Stimulated activated CD8-positive, alpha-beta memory T cell treated with anti-CD3 and anti-CD28 coated beads, Interleukin-7, amount 100 ng/mL, for 48 hours (primary cell): ENCODE results near the gene PIK3R2.
"Not testable (repeated sequence)": the region's sequence is repeated elsewhere in the genome, so short reads cannot be mapped to it uniquely, and the experiment has no call there.

ENCODE experiments used
- DNase-seq, 2 donors: peaks; one replicate each; pipeline ENCODE4 v3.0.0-alpha.2; 2020; ENCODE audit warnings: low read depth in 1 of 2; ENCODE audit errors: extremely low read depth in 1 of 2

PIK3R2 gene

GRCh38 chr19:18152442-18152816 lies 534 bp upstream of the PIK3R2 start:
- peak; percentile 94 to 97 for DNase-seq

DNA sequence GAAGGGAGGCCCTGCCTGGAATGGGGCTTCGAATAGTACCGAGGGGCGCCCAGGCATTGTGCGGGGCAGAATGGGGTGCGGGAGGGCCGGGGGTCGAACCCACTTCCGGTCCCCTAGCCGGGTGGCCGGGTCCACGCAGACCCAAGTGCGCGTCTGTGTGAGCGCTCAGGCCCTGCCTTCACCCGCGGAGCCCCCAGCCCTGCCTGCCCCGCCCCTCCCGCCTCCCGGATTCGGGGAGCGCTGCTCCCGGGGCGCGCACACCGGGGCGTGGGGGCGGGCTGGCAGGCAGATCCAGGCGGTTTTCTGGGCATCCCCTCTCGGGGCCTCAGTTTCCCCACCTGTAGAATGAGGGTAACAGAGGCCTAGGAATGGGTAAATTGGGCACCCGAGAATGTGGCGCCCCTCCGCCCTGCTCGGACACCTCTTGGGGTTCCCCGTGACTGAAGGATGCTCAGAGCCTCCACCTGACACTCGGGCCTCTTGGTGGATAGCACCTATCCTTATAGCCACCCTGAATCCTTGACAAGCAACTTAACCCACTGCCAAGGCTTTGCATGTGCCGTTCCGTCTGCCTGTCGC lies 682 bp downstream of the PIK3R2 start:
- DNase-seq = no peak

DNA sequence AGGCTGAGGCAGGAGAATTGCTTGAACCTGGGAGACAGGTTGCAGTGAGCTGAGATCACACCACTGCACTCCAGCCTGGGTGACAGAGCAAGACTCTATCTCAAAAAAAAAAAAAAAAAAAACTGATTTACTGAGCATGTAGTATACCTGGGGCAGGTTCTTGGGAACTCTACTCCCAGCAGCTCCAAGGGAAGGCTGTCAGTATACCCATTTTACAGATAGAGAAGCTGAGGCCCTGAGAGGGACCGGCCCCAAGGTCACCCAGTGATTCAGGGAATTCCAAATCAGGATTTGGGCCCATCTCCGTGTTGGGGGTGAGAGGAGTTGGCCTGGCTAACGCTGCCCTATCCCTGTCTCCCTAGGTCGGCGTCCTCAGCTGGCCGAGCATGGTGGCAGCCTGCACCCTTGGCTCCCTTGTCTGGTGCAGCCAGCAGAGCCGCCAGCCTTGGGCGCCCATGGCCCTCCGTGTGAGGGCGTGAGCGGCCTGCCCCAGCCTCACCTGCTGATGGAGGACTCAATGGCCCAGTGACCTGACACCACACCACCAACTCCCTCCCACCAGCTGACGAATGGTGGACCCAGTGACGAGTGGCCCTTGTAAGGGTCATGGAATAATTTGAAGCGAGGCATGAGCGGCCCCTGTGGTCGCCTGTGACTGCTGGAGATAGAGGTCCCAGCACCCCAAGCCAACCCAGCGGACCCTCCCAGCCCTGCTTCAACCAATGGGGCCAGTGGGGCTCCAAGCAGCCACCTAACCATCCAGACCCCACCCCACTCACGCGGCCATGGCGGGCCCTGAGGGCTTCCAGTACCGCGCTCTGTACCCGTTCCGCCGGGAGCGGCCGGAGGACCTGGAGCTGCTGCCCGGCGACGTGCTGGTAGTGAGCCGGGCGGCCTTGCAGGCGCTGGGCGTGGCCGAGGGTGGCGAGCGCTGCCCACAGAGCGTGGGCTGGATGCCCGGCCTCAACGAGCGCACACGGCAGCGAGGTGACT lies 2.4 kb downstream of the PIK3R2 start:
- DNase-seq = no peak

GRCh38 chr19:18156268-18156667 lies 3.3 kb downstream of the PIK3R2 start:
- no peak for DNase-seq

GRCh38 chr19:18156841-18157464 lies 4.0 kb downstream of the PIK3R2 start:
- DNase-seq = no peak

GRCh38 chr19:18157465-18158063 lies 4.6 kb downstream of the PIK3R2 start:
- DNase-seq = no peak

DNA sequence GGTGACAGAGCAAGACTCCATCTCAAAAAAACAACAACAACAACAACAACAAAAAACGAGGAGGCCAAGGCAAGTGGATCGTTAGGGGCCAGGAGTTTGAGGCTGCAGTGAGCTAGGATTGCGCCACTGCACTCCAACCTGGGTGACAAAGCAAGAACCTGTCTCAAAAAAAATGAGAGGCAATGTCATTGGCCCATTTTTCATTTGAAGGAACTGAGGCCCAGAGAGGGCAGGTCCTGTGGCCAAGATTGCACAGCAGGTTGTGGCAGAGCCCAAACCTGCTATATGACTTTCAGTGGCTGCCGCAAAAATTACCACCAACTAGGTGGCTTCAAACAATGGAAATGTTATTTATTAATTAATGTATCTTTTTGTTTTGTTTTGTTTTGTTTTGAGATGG lies 5.5 kb downstream of the PIK3R2 start:
- no peak for DNase-seq

GRCh38 chr19:18159059-18159616 lies 6.2 kb downstream of the PIK3R2 start:
- not testable (repeated sequence) for DNase-seq

GRCh38 chr19:18159810-18160209 lies 6.8 kb downstream of the PIK3R2 start:
- no peak for DNase-seq

DNA sequence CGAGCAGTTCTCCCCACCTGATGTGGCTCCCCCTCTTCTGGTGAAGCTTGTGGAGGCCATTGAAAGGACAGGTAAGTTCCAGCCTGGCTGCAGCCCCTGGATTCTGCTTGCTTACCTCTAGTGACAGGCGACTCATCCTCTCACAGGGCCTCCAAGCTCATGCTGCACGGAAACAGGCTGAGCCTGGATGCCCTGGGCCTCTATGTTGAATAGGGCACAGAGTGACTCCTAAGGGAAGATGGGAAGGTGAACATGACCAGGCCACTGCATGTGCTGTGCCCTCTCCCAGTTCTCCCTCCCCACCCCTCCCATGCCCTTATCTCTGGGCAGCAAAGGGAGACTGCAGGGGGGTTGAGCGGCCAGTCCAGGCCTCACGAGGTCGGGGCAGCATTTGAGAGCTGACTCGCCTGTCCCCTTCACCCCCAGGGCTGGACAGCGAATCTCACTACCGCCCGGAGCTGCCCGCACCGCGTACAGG lies 7.6 kb downstream of the PIK3R2 start:
- DNase-seq = no peak

DNA sequence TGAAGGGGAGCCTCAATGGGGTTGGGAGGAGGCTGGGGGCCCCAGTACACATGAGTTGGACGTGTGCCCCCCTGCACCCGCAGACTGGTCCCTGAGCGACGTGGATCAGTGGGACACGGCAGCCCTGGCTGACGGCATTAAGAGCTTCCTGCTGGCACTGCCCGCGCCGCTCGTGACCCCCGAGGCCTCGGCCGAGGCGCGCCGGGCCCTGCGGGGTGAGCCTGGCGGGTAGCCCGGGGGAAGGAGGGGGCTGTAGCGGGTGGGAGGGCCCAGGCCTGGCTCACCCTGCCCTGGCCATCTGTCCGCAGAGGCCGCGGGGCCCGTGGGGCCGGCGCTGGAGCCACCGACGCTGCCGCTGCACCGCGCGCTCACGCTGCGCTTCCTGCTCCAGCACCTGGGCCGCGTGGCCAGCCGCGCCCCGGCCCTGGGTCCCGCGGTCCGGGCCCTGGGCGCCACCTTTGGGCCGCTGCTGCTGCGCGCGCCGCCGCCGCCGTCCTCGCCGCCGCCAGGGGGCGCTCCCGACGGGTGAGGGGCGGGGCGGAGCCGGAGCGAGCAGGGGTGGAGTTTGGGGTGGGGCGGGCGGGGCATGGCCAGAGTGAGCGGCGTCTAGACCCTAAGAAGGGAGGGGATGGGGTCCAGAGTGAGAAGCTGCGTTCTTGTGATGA lies 8.1 kb downstream of the PIK3R2 start:
- DNase-seq = peak in 1 of 2 donors; percentile 69

DNA sequence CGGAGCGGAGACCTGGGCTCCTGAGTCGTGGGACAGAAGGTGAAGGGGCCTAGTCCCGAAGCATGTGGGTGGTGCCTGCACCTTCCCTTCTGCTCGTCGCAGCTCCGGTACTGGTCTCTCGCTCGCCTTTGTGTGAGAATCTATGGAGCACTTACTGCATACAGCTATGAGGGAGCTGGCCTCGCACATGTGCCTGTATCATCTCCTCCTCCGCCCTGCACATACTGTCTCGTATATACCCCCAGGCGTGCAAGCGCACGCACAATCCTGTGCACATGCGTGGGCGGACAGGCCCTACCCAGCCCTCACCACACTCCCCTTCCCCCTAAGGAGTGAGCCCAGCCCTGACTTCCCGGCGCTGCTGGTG lies 8.7 kb downstream of the PIK3R2 start:
- DNase-seq = no peak

DNA sequence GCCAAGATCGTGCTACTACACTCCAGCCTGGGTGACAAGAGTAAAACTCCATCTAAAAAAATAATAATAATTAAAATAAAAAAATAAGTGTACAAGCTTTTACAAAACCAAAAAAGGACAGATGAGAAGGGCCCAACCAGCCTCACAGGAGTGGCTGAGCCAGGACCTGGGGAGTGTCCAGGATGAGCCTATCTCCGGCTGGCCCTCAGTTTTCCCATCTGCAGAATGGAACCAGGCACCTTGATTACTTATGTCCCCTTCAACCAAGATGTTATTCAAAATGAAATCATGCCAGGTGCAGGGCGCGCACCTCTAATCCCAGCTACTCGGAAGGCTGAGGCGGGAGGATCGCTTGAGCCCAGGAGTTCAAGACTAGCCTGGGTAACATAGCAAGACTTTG lies 11.1 kb downstream of the PIK3R2 start:
- DNase-seq = no peak

GRCh38 chr19:18165794-18166544 lies 13.0 kb downstream of the PIK3R2 start:
- no peak for DNase-seq

GRCh38 chr19:18167011-18167410 lies 14.0 kb downstream of the PIK3R2 start:
- no peak for DNase-seq

DNA sequence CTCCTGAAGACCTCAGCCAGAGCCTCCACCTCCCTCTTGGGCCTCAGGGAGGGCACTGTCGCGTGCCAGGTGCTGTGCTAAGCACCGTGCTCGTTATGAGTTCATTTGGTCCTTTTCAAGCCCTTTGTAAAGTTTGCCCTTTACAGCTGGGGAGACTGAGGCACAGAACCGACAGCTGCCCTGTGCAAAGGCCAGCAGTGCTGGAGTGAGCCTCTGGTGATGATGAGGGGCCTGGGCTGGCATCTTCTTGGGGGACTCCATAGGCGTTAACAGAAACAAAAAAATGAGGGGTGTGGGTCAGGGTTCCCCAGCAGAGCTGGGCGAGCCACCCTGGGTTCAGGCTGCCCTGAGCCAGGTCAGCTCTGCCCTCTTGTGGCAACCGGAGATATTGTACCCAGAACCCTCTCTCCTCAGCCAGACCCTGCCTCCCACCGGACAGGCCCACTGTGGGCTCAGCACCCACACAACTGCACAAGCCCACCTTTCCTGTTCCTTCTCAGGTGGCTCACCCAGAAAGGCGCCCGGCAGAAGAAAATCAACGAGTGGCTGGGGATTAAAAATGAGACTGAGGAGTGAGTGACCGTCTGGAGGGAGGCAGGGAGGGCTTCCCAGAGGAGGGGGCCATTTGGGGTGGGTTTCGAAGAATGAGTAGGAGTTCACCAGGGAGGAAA lies 15.1 kb downstream of the PIK3R2 start:
- no peak for DNase-seq

DNA sequence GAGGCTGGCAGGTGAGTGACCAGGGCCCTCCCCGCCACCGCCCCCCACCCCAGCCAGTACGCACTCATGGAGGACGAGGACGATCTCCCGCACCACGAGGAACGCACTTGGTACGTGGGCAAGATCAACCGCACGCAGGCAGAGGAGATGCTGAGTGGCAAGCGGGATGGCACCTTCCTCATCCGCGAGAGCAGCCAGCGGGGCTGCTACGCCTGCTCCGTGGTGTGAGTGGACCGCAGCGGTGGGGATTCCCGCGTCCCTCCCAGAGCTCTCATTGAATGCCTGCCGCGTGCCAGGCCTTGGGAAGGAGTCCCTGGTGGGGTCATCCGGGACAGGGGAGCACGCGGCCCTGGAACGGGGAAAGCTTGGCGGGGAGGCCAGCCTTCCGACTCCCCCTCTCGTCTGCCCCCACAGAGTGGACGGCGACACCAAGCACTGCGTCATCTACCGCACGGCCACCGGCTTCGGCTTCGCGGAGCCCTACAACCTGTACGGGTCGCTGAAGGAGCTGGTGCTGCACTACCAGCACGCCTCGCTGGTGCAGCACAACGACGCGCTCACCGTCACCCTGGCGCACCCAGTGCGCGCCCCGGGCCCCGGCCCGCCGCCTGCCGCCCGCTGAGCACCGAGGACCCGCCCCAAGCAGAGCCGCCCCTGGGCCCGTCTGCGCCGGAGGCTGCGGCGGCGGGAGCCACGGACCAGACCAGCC lies 15.9 kb downstream of the PIK3R2 start:
- no peak for DNase-seq

GRCh38 chr19:18170714-18171255 lies 17.8 kb downstream of the PIK3R2 start:
- no peak for DNase-seq
